Measurements from ENCODE around the gene DCTD.

Gene DCTD

DNA sequence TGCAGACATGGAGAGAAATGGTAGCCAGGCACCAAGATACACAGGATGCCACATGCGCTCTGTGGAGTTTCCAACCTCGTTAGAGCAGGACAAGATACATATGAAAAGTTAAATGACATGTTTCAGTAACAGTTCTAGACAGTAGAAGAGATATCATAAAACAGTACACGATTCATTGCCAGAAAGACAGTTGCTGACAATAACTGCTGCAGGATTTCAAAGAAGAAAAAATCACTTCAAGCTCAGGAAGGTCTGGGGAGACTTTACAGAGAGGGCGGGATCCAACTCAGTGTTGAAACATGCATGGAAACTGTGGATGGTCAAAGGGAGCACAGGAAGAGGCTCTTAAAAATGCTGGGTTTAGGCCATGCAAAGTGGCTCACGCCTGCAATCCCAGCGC lies 31.0 kb downstream of the DCTD start:
- H3K4me3 ChIP-seq (ENCODE audit: insufficient read depth, low read length, poor library complexity, severe bottlenecking) = no peak overlapping the region
- no peak for TF ChIP-seq EZH2phosphoT487 (conservative IDR thresholded peaks at IDR 0.05; ENCODE audit: low read length)
- TF ChIP-seq, protein P1, sequence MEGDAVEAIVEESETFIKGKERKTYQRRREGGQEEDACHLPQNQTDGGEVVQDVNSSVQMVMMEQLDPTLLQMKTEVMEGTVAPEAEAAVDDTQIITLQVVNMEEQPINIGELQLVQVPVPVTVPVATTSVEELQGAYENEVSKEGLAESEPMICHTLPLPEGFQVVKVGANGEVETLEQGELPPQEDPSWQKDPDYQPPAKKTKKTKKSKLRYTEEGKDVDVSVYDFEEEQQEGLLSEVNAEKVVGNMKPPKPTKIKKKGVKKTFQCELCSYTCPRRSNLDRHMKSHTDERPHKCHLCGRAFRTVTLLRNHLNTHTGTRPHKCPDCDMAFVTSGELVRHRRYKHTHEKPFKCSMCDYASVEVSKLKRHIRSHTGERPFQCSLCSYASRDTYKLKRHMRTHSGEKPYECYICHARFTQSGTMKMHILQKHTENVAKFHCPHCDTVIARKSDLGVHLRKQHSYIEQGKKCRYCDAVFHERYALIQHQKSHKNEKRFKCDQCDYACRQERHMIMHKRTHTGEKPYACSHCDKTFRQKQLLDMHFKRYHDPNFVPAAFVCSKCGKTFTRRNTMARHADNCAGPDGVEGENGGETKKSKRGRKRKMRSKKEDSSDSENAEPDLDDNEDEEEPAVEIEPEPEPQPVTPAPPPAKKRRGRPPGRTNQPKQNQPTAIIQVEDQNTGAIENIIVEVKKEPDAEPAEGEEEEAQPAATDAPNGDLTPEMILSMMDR (IDR thresholded peaks at IDR 0.05; ENCODE audit: insufficient read depth, low read length, poor library complexity, severe bottlenecking) = no peak
- H3K36me3 ChIP-seq (ENCODE audit: low read length) = peaks cover 3% of the 10 kb centered on the region; the same call in 1 of the 2 replicates
- no peak overlapping the region for H3K9ac ChIP-seq (ENCODE audit: low read length)
- H3K9me3 ChIP-seq (ENCODE audit: insufficient read depth, low read length) = peaks cover 5% of the 10 kb centered on the region; the same call in 1 of the 2 replicates
- H3K79me2 ChIP-seq (ENCODE audit: insufficient read depth, low read length) = no peaks in the 10 kb centered on the region
- no peaks in the 10 kb centered on the region for H3K9me2 ChIP-seq (replicated peaks; ENCODE audit: insufficient read depth, low read length)
- H2AFZ ChIP-seq (ENCODE audit: low read depth, low read length, severe bottlenecking) = no peak overlapping the region
- no peaks in the 10 kb centered on the region for H3K27me3 ChIP-seq (ENCODE audit: low read length)
- H3F3A ChIP-seq (ENCODE audit: insufficient read depth) = no peaks in the 10 kb centered on the region
- no peak overlapping the region for H3K27ac ChIP-seq (ENCODE audit: low read depth, low read length)
- H3K4me2 ChIP-seq (ENCODE audit: low read depth, low read length, poor library complexity, severe bottlenecking) = no peak overlapping the region
- no peaks in the 10 kb centered on the region for H4K20me1 ChIP-seq (ENCODE audit: low read depth, low read length)

DNA sequence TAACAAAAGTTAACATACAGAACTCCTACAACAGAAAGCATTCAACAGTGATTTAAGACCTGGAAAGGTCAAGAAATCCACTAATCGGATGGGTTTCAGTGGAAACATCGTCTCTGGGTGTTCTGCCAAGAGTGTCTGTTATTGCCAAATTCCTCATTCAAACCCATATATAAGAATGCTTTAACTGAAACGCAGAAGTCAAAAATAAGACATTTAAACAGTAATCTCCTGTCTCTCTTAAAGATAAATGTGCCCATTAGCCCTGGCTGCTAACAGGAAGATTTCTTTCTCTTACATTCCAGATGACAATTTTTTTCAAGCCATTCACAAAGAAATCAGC lies 31.5 kb downstream of the DCTD start:
- H2AFZ ChIP-seq (ENCODE audit: low read depth, low read length, severe bottlenecking) = no peak overlapping the region
- H3K79me2 ChIP-seq (ENCODE audit: insufficient read depth, low read length) = no peaks in the 10 kb centered on the region
- no peak overlapping the region for H3K27ac ChIP-seq (ENCODE audit: low read depth, low read length)
- no peak overlapping the region for H3K9ac ChIP-seq (ENCODE audit: low read length)
- H3K36me3 ChIP-seq (ENCODE audit: low read length) = peaks cover 3% of the 10 kb centered on the region; the same call in 1 of the 2 replicates
- no peak overlapping the region for H3K4me3 ChIP-seq (ENCODE audit: insufficient read depth, low read length, poor library complexity, severe bottlenecking)
- peaks cover 5% of the 10 kb centered on the region; the same call in 1 of the 2 replicates for H3K9me3 ChIP-seq (ENCODE audit: insufficient read depth, low read length)
- no peak for TF ChIP-seq EZH2phosphoT487 (conservative IDR thresholded peaks at IDR 0.05; ENCODE audit: low read length)
- TF ChIP-seq, protein P1 (IDR thresholded peaks at IDR 0.05; ENCODE audit: insufficient read depth, low read length, poor library complexity, severe bottlenecking) = no peak
- H3K4me2 ChIP-seq (ENCODE audit: low read depth, low read length, poor library complexity, severe bottlenecking) = no peak overlapping the region
- H3K27me3 ChIP-seq (ENCODE audit: low read length) = no peaks in the 10 kb centered on the region
- H4K20me1 ChIP-seq (ENCODE audit: low read depth, low read length) = no peaks in the 10 kb centered on the region
- H3F3A ChIP-seq (ENCODE audit: insufficient read depth) = no peaks in the 10 kb centered on the region
- H3K9me2 ChIP-seq (replicated peaks; ENCODE audit: insufficient read depth, low read length) = no peaks in the 10 kb centered on the region

- Histone ChIP-seq H3K9ac (ENCODE audit: low read length) (no peak overlapping the region), H3K9me2 (replicated peaks; ENCODE audit: insufficient read depth, low read length) (no peaks in the 10 kb centered on the region), H2AFZ (ENCODE audit: low read depth, low read length, severe bottlenecking) (no peak overlapping the region), H3F3A (ENCODE audit: insufficient read depth) (no peaks in the 10 kb centered on the region), H3K36me3 (ENCODE audit: low read length) (peaks cover 3% of the 10 kb centered on the region; the same call in 1 of the 2 replicates), H3K9me3 (ENCODE audit: insufficient read depth, low read length) (peaks cover 5% of the 10 kb centered on the region; the same call in 1 of the 2 replicates), H3K4me2 (ENCODE audit: low read depth, low read length, poor library complexity, severe bottlenecking) (no peak overlapping the region), H3K27ac (ENCODE audit: low read depth, low read length) (no peak overlapping the region), H4K20me1 (ENCODE audit: low read depth, low read length) (no peaks in the 10 kb centered on the region), H3K79me2 (ENCODE audit: insufficient read depth, low read length) (no peaks in the 10 kb centered on the region), H3K27me3 (ENCODE audit: low read length) (no peaks in the 10 kb centered on the region), H3K4me3 (ENCODE audit: insufficient read depth, low read length, poor library complexity, severe bottlenecking) (no peak overlapping the region)
- TF ChIP-seq, protein P1 (IDR thresholded peaks at IDR 0.05; ENCODE audit: insufficient read depth, low read length, poor library complexity, severe bottlenecking) = no peak
- no peak for TF ChIP-seq EZH2phosphoT487 (conservative IDR thresholded peaks at IDR 0.05; ENCODE audit: low read length)
Measured at GRCh38 chr4:182885022-182885737, 32.0 kb downstream of the DCTD start.

Measured in SU-DHL-6 (cell line).